Peyer's patch (tissue), 4 donors: ENCODE measurements around the gene RLN3. TPM values are rescaled to one million over a fixed set of nuclear protein-coding genes. Genes with fewer than 3 reads are reported as not detected.

ENCODE experiments used
- DNase-seq, 3 donors: peaks; one replicate each; pipeline ENCODE4 v3.0.0-alpha.2; 2017 to 2019
- H3K27ac ChIP-seq, 4 donors: fragments of 200-600 bp; sonication (generic); one replicate each; pipeline ENCODE4 v1.5.1; 2016 to 2019
- H3K27me3 ChIP-seq, 2 donors: fragments of 200-600 bp; sonication (generic); one replicate each; pipeline ENCODE4 v1.5.1; 2019
- H3K36me3 ChIP-seq, 3 donors: fragments of 200-600 bp; sonication (generic); one replicate each; pipeline ENCODE4 v1.5.1; 2016 to 2019
- H3K4me1 ChIP-seq, 4 donors: fragments of 200-600 bp; sonication (generic); one replicate each; pipeline ENCODE4 v1.5.1; 2016 to 2019
- H3K4me3 ChIP-seq, 4 donors: fragments of 200-600 bp; sonication (generic); 1 replicate in 3 of 4; 2 replicates in 1 of 4; pipeline ENCODE4 v1.5.1; 2016 to 2019; ENCODE audit warnings: mild to moderate bottlenecking in 1 of 4
- H3K9me3 ChIP-seq, 4 donors: fragments of 200-600 bp; sonication (generic); one replicate each; pipeline ENCODE4 v1.5.1; 2016 to 2019; ENCODE audit warnings: mild to moderate bottlenecking in 1 of 4
- CTCF ChIP-seq, 6 experiments: fragments of 450-650 bp in 4 of 6; fragments of 200-600 bp in 2 of 6; sonication (generic) in 1 of 6; IDR thresholded peaks; one replicate each; pipeline ENCODE4 v1.5.1; 2017 to 2019; ENCODE audit warnings: antibody characterized with exemption in 6 of 6, mild to moderate bottlenecking in 3 of 6, moderate library complexity in 1 of 6
- POLR2A ChIP-seq, 2 donors: fragments of 450-650 bp; IDR thresholded peaks; one replicate each; pipeline ENCODE4 v1.5.1; 2017; ENCODE audit warnings: antibody characterized with exemption in 2 of 2, mild to moderate bottlenecking in 2 of 2, moderate library complexity in 2 of 2
- total RNA-seq, 4 donors: library from RNA; depleted of rRNA; stranded (reverse); fragments of >200 nt; gene quantifications; one replicate each; pipeline ENCODE4 v1.1.0, GENCODE V29; 2016

Gene RLN3
- total RNA-seq, 4 donors from 2014 or later = not detected

- no peak overlapping the region for H3K4me3 ChIP-seq
- TF ChIP-seq POLR2A (IDR thresholded peaks at IDR 0.05) = no peak
- no peak for TF ChIP-seq CTCF (IDR thresholded peaks at IDR 0.05)
- H3K9me3 ChIP-seq = no peaks in the 10 kb centered on the region
- H3K36me3 ChIP-seq = peaks cover 0 to 33% (median 0%) of the 10 kb centered on the region in 3 donors
- H3K4me1 ChIP-seq = peaks cover 0 to 32% (median 21%) of the 10 kb centered on the region in 4 donors
- H3K27ac ChIP-seq = no peak overlapping the region
- no peak for DNase-seq
- no peaks in the 10 kb centered on the region for H3K27me3 ChIP-seq
Observed at GRCh38 chr19:13990085-13990484, 37.9 kb upstream of the RLN3 start.

- Histone ChIP-seq H3K36me3 (peaks cover 0 to 35% (median 0%) of the 10 kb centered on the region in 3 donors), H3K27me3 (no peaks in the 10 kb centered on the region), H3K4me3 (no peak overlapping the region), H3K4me1 (peaks cover 0 to 14% (median 9%) of the 10 kb centered on the region in 4 donors), H3K9me3 (no peaks in the 10 kb centered on the region), H3K27ac (no peak overlapping the region)
- no peak for DNase-seq
- TF ChIP-seq CTCF (IDR thresholded peaks at IDR 0.05) (no peak), POLR2A (IDR thresholded peaks at IDR 0.05) (no peak)
Observed at GRCh38 chr19:13992025-13992424, 35.9 kb upstream of the RLN3 start.

- no peak for DNase-seq
- peaks cover 0 to 42% (median 0%) of the 10 kb centered on the region in 3 donors for H3K36me3 ChIP-seq
- no peak overlapping the region for H3K4me3 ChIP-seq
- no peaks in the 10 kb centered on the region for H3K27me3 ChIP-seq
- TF ChIP-seq POLR2A (IDR thresholded peaks at IDR 0.05) (no peak), CTCF (IDR thresholded peaks at IDR 0.05) (no peak)
- no peaks in the 10 kb centered on the region for H3K9me3 ChIP-seq
- no peaks in the 10 kb centered on the region for H3K4me1 ChIP-seq
- H3K27ac ChIP-seq = no peak overlapping the region
Observed at GRCh38 chr19:13993590-13994300, 34.2 kb upstream of the RLN3 start.

- Histone ChIP-seq H3K27ac (no peak overlapping the region), H3K4me3 (no peak overlapping the region), H3K4me1 (no peaks in the 10 kb centered on the region), H3K36me3 (peaks cover 0 to 42% (median 0%) of the 10 kb centered on the region in 3 donors), H3K27me3 (no peaks in the 10 kb centered on the region), H3K9me3 (no peaks in the 10 kb centered on the region)
- TF ChIP-seq CTCF (IDR thresholded peaks at IDR 0.05) (no peak), POLR2A (IDR thresholded peaks at IDR 0.05) (no peak)
- DNase-seq = no peak
Observed at GRCh38 chr19:13995017-13995728, 32.8 kb upstream of the RLN3 start.

- H3K27me3 ChIP-seq = no peaks in the 10 kb centered on the region
- peaks cover 0 to 7% (median 2%) of the 10 kb centered on the region in 4 donors for H3K4me1 ChIP-seq
- no peaks in the 10 kb centered on the region for H3K9me3 ChIP-seq
- TF ChIP-seq CTCF (IDR thresholded peaks at IDR 0.05) (no peak), POLR2A (IDR thresholded peaks at IDR 0.05) (no peak)
- H3K36me3 ChIP-seq = peaks cover 0 to 36% (median 0%) of the 10 kb centered on the region in 3 donors
- no peak overlapping the region for H3K27ac ChIP-seq
- no peak overlapping the region for H3K4me3 ChIP-seq
- DNase-seq = no peak
Observed at GRCh38 chr19:13995878-13996765, 31.8 kb upstream of the RLN3 start.
